Trophoblast cell (in vitro differentiated cells and primary cell): Measurements from ENCODE around the gene NLRC3.

Source experiments
- DNase-seq, 2 donors: peaks; one replicate each; pipeline ENCODE4 v3.0.0-alpha.2; 2016
- H2AFZ ChIP-seq: 2 replicates; pipeline ENCODE4 v1.6.1; 2013; ENCODE audit warnings: low read length, moderate library complexity, mild to moderate bottlenecking; ENCODE audit not compliant: insufficient read depth, poor library complexity
- H2AK5ac ChIP-seq: 2 replicates; pipeline ENCODE4 v1.6.1; 2013; ENCODE audit warnings: mild to moderate bottlenecking, low read length
- H2BK120ac ChIP-seq: 2 replicates; pipeline ENCODE4 v1.6.1; 2013; ENCODE audit warnings: low read length, mild to moderate bottlenecking, moderate library complexity; ENCODE audit not compliant: insufficient read depth, poor library complexity
- H2BK12ac ChIP-seq: 2 replicates; pipeline ENCODE4 v1.6.1; 2013; ENCODE audit warnings: mild to moderate bottlenecking, low read length, moderate library complexity
- H2BK5ac ChIP-seq: 2 replicates; pipeline ENCODE4 v1.6.1; 2013; ENCODE audit warnings: low read length, low read depth, moderate library complexity, mild to moderate bottlenecking; ENCODE audit not compliant: poor library complexity
- H3K14ac ChIP-seq: 2 replicates; pipeline ENCODE4 v1.6.1; 2013; ENCODE audit warnings: mild to moderate bottlenecking, low read length
- H3K18ac ChIP-seq: 2 replicates; pipeline ENCODE4 v1.6.1; 2013; ENCODE audit warnings: mild to moderate bottlenecking, low read length
- H3K23ac ChIP-seq: 2 replicates; pipeline ENCODE4 v1.6.1; 2013; ENCODE audit warnings: low read length
- H3K27ac ChIP-seq: 2 replicates; pipeline ENCODE4 v1.5.1; 2013; ENCODE audit warnings: low read depth, mild to moderate bottlenecking, inconsistent platforms, low read length, moderate library complexity
- H3K27me3 ChIP-seq: 2 replicates; pipeline ENCODE4 v1.6.1; 2013; ENCODE audit warnings: inconsistent platforms, mild to moderate bottlenecking, low read length, moderate library complexity; ENCODE audit not compliant: insufficient read depth
- H3K36me3 ChIP-seq, 2 experiments: 1 replicate in 1 of 2; 2 replicates in 1 of 2; pipeline ENCODE4 v1.6.1; 2013; ENCODE audit warnings: low read length in 2 of 2, mild to moderate bottlenecking in 2 of 2, moderate library complexity in 1 of 2; ENCODE audit not compliant: insufficient read depth in 2 of 2, control insufficient read depth in 1 of 2
- H3K4ac ChIP-seq: 2 replicates; pipeline ENCODE4 v1.6.1; 2013; ENCODE audit warnings: low read depth, mild to moderate bottlenecking, low read length, moderate library complexity
- H3K4me1 ChIP-seq, 2 experiments: 1 replicate in 1 of 2; 2 replicates in 1 of 2; pipeline ENCODE4 v1.6.1; 2013; ENCODE audit warnings: low read length in 2 of 2, mild to moderate bottlenecking in 2 of 2, moderate library complexity in 1 of 2; ENCODE audit not compliant: insufficient read depth in 2 of 2, control insufficient read depth in 1 of 2
- H3K4me2 ChIP-seq: 2 replicates; pipeline ENCODE4 v1.6.1; 2013; ENCODE audit warnings: inconsistent platforms, mild to moderate bottlenecking, low read length, moderate library complexity
- H3K4me3 ChIP-seq: 2 replicates; pipeline ENCODE4 v1.5.1; 2013; ENCODE audit warnings: mild to moderate bottlenecking, low read depth, low read length, inconsistent platforms
- H3K79me1 ChIP-seq: one replicate; pipeline ENCODE4 v1.6.1; 2013; ENCODE audit warnings: low read length
- H3K79me2 ChIP-seq: 2 replicates; pipeline ENCODE4 v1.6.1; 2013; ENCODE audit warnings: low read length, mild to moderate bottlenecking; ENCODE audit not compliant: control insufficient read depth, insufficient read depth, poor library complexity
- H3K9ac ChIP-seq: 2 replicates; pipeline ENCODE4 v1.6.1; 2013; ENCODE audit warnings: mild to moderate bottlenecking, low read length
- H3K9me3 ChIP-seq: 2 replicates; pipeline ENCODE4 v1.6.1; 2013; ENCODE audit warnings: low read depth, mild to moderate bottlenecking, control low read depth, inconsistent platforms, low read length; ENCODE audit not compliant: insufficient read depth
- H4K12ac ChIP-seq: 2 replicates; pipeline ENCODE4 v1.6.1; 2013; ENCODE audit warnings: low read depth, mild to moderate bottlenecking, low read length, moderate library complexity
- H4K8ac ChIP-seq: 2 replicates; pipeline ENCODE4 v1.6.1; 2013; ENCODE audit warnings: low read depth, mild to moderate bottlenecking, low read length, moderate library complexity
- H4K91ac ChIP-seq: one replicate; pipeline ENCODE4 v1.6.1; 2013; ENCODE audit warnings: low read depth, mild to moderate bottlenecking, low read length, moderate library complexity
- WGBS: extraction: QIAGEN DNeasy Blood & Tissue Kit; methylation state at CpG from one replicate; pipeline ENCODE4 v1.1.7; 2013; ENCODE audit warnings: missing lambda C conversion rate; ENCODE audit not compliant: insufficient read length, insufficient coverage; ENCODE audit errors: extremely low coverage; 5-methylcytosine and 5-hydroxymethylcytosine counted together

NLRC3 gene

GRCh38 chr16:3574195-3574594, 3.0 kb downstream of the NLRC3 start:
- Histone ChIP-seq H2BK12ac (no peak overlapping the region), H3K9ac (no peak overlapping the region), H3K79me2 (no peaks in the 10 kb centered on the region), H4K8ac (no peak overlapping the region), H2BK120ac (no peak overlapping the region), H2AFZ (no peak overlapping the region), H3K4me3 (no peak overlapping the region), H3K4me2 (no peak overlapping the region), H3K4me1 (peaks cover 0 to 1% of the 10 kb centered on the region in 2 experiments), H4K91ac (no peak overlapping the region), H3K23ac (no peak overlapping the region), H3K27ac (no peak overlapping the region), H3K27me3 (no peaks in the 10 kb centered on the region), H4K12ac (no peak overlapping the region), H3K9me3 (peaks cover 4% of the 10 kb centered on the region), H3K14ac (no peak overlapping the region), H3K4ac (no peak overlapping the region), H2BK5ac (no peak overlapping the region), H2AK5ac (no peak overlapping the region), H3K36me3 (no peaks in the 10 kb centered on the region), H3K79me1 (no peaks in the 10 kb centered on the region), H3K18ac (no peak overlapping the region)
- no peak for DNase-seq
- WGBS = no CpG with 5 or more reads among the region's 14 CpGs

GRCh38 chr16:3573146-3573815, 3.9 kb downstream of the NLRC3 start:
- no peak overlapping the region for H2AK5ac ChIP-seq
- no peak overlapping the region for H4K91ac ChIP-seq
- no peaks in the 10 kb centered on the region for H3K27me3 ChIP-seq
- no peak overlapping the region for H3K23ac ChIP-seq
- no peak overlapping the region for H4K8ac ChIP-seq
- H3K4me3 ChIP-seq = no peak overlapping the region
- H3K4me1 ChIP-seq = no peaks in the 10 kb centered on the region
- H2AFZ ChIP-seq = no peak overlapping the region
- H2BK12ac ChIP-seq = no peak overlapping the region
- H3K14ac ChIP-seq = no peak overlapping the region
- no peaks in the 10 kb centered on the region for H3K79me2 ChIP-seq
- no peak overlapping the region for H3K4me2 ChIP-seq
- no peak overlapping the region for H3K9ac ChIP-seq
- no peak overlapping the region for H3K4ac ChIP-seq
- whole genome bisulfite sequencing = no CpG with 5 or more reads among the region's 9 CpGs
- H2BK120ac ChIP-seq = no peak overlapping the region
- no peaks in the 10 kb centered on the region for H3K79me1 ChIP-seq
- H4K12ac ChIP-seq = no peak overlapping the region
- H3K27ac ChIP-seq = no peak overlapping the region
- no peaks in the 10 kb centered on the region for H3K36me3 ChIP-seq
- DNase-seq = no peak
- no peak overlapping the region for H3K18ac ChIP-seq
- H3K9me3 ChIP-seq = peaks cover 4% of the 10 kb centered on the region
- H2BK5ac ChIP-seq = no peak overlapping the region

GRCh38 chr16:3570420-3571062, 6.7 kb downstream of the NLRC3 start:
- WGBS = no CpG with 5 or more reads among the region's 4 CpGs
- Histone ChIP-seq H3K27me3 (no peaks in the 10 kb centered on the region), H3K18ac (no peak overlapping the region), H2AK5ac (no peak overlapping the region), H4K8ac (no peak overlapping the region), H2BK120ac (no peak overlapping the region), H2BK12ac (no peak overlapping the region), H4K12ac (no peak overlapping the region), H2AFZ (no peak overlapping the region), H3K4me2 (no peak overlapping the region), H2BK5ac (no peak overlapping the region), H3K4ac (no peak overlapping the region), H3K9ac (no peak overlapping the region), H3K14ac (no peak overlapping the region), H3K23ac (no peak overlapping the region), H3K27ac (no peak overlapping the region), H3K4me3 (no peak overlapping the region), H3K9me3 (peaks cover 4% of the 10 kb centered on the region), H3K36me3 (no peaks in the 10 kb centered on the region), H4K91ac (no peak overlapping the region), H3K79me2 (no peaks in the 10 kb centered on the region), H3K4me1 (no peaks in the 10 kb centered on the region), H3K79me1 (no peaks in the 10 kb centered on the region)
- no peak for DNase-seq

- Histone ChIP-seq H4K8ac (no peak overlapping the region), H3K9me3 (peaks cover 4% of the 10 kb centered on the region), H3K23ac (no peak overlapping the region), H3K36me3 (no peaks in the 10 kb centered on the region), H2BK120ac (no peak overlapping the region), H4K12ac (no peak overlapping the region), H3K4me3 (no peak overlapping the region), H3K4ac (no peak overlapping the region), H2BK12ac (no peak overlapping the region), H3K9ac (no peak overlapping the region), H2AFZ (no peak overlapping the region), H3K79me1 (no peaks in the 10 kb centered on the region), H3K27ac (no peak overlapping the region), H3K14ac (no peak overlapping the region), H4K91ac (no peak overlapping the region), H3K4me1 (no peaks in the 10 kb centered on the region), H3K4me2 (no peak overlapping the region), H2BK5ac (no peak overlapping the region), H3K27me3 (no peaks in the 10 kb centered on the region), H2AK5ac (no peak overlapping the region), H3K18ac (no peak overlapping the region), H3K79me2 (no peaks in the 10 kb centered on the region)
- no peak for DNase-seq
- no CpG with 5 or more reads among the region's 2 CpGs for WGBS
Observed at GRCh38 chr16:3569851-3570250, 7.4 kb downstream of the NLRC3 start.
